ENCODE data around the gene PLPP1.

DNA sequence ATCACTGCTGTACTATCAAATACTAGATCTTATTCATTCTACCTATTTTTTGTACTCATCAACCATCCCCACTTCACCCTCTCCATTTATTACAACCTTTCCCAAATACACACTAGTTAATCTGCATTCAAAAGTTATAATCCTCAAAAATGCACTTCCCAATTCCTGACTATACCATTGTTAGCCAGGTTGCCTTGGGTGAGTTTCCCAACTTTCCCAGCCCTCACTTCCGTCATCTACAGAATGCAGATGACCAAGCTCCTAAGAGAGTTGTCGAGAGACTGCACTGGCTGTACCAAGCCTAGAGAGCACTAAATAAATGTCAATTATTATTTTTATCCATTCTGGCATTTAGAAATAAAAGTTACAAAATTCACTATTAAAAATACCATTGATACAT is 11.5 kb downstream of the PLPP1 start:
- no peak for TF ChIP-seq BHLHE40 (IDR thresholded peaks at IDR 0.05; ENCODE audit: borderline replicate concordance)
- TF ChIP-seq HDGF (IDR thresholded peaks at IDR 0.05; ENCODE audit: borderline replicate concordance): no peak
- TF ChIP-seq SP1 (IDR thresholded peaks at IDR 0.05): no peak
- TF ChIP-seq FOXM1 (IDR thresholded peaks at IDR 0.05; ENCODE audit: borderline replicate concordance): no peak
- no peak for TF ChIP-seq SUZ12 (IDR thresholded peaks at IDR 0.05)
- no peak for TF ChIP-seq NFRKB (IDR thresholded peaks at IDR 0.05)
- TF ChIP-seq TARDBP (IDR thresholded peaks at IDR 0.05): no peak
- no peak for TF ChIP-seq CTBP1 (IDR thresholded peaks at IDR 0.05; ENCODE audit: borderline replicate concordance)
- no peak for TF ChIP-seq ELF4 (IDR thresholded peaks at IDR 0.05)
